ENCODE results near the gene MEF2D.

DNA sequence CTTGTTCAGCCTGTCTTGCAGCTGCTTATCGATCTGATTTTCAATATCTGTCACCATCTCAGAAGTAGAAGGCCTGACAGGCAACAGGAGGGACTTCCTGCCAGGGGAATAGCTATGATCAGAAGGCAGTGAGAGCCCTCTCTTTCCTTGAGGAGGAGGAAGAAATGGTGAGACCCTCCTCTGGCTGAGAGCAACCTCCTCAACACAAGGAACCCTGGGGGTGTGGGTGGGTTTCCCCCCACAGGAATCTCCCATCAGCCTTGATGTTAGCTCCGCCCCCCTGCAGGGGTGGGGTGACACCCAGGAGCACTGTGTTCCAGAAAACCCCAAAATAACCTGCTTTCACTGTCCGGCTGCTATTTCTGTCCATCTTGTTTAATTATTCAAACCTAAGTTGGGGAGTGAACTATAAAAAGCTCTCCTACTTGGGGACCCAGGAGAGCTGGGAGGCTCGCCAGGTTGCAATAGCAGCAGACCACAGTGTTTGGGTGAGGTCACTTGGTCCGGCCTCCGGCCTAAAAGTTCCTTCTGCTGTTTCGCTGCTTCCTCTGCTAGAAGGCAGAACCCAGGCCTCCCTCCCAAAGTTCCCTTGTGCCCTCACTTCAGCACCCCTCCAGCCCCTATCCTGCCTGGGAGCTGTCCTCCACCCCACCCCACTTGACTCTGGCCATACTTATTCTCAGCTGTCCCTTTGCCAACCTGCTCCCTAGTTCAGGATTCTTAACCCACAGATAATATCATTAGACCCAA, 7.8 kb upstream of the MEF2D start:
- TF ChIP-seq CTCF (IDR thresholded peaks at IDR 0.05 in 8 of 11, conservative IDR thresholded peaks at IDR 0.05 in 3 of 11) (no peak), POLR2A (IDR thresholded peaks at IDR 0.05) (no peak)

All from spleen (tissue), 7 donors.